H9 (cell line): ENCODE measurements around the gene XPO1. TPM values are rescaled to one million over a fixed set of nuclear protein-coding genes. Genes with fewer than 3 reads are reported as not detected.
A peak's percentile ranks its signal among the peaks of the same experiment; 100 is the strongest.

ENCODE experiments used
- DNase-seq: peaks from one replicate; pipeline ENCODE4 v3.0.0-alpha.2; 2017
- H2AFZ ChIP-seq: one replicate; pipeline ENCODE4 v1.6.1; 2013; ENCODE audit warnings: mild to moderate bottlenecking, low read length, control low read depth, moderate library complexity
- H2AK5ac ChIP-seq: 2 replicates; pipeline ENCODE4 v1.6.1; 2013; ENCODE audit warnings: low read length, control low read depth, mixed read lengths; ENCODE audit not compliant: insufficient read length
- H2BK120ac ChIP-seq: one replicate; pipeline ENCODE4 v1.6.1; 2013; ENCODE audit warnings: low read depth, mild to moderate bottlenecking, low read length, control low read depth, inconsistent platforms; ENCODE audit not compliant: poor library complexity, severe bottlenecking
- H2BK12ac ChIP-seq: 2 replicates; pipeline ENCODE4 v1.6.1; 2013; ENCODE audit warnings: low read length, control low read depth, mixed read lengths, low read depth; ENCODE audit not compliant: insufficient read length
- H2BK15ac ChIP-seq: 2 replicates; pipeline ENCODE4 v1.6.1; 2013; ENCODE audit warnings: low read depth, low read length, control low read depth
- H2BK20ac ChIP-seq: one replicate; pipeline ENCODE4 v1.6.1; 2013; ENCODE audit warnings: low read depth, mild to moderate bottlenecking, low read length, control low read depth, inconsistent platforms; ENCODE audit not compliant: poor library complexity, severe bottlenecking
- H2BK5ac ChIP-seq: 2 replicates; pipeline ENCODE4 v1.6.1; 2013; ENCODE audit warnings: low read length, control low read depth, mixed read lengths; ENCODE audit not compliant: insufficient read length
- H3K14ac ChIP-seq: 2 replicates; pipeline ENCODE4 v1.6.1; 2013; ENCODE audit warnings: low read length, control low read depth; ENCODE audit not compliant: insufficient read depth
- H3K18ac ChIP-seq: 2 replicates; pipeline ENCODE4 v1.6.1; 2013; ENCODE audit warnings: low read depth, mild to moderate bottlenecking, mixed read lengths, low read length, control low read depth; ENCODE audit not compliant: insufficient read length
- H3K23ac ChIP-seq: 2 replicates; pipeline ENCODE4 v1.6.1; 2013; ENCODE audit warnings: low read length, control low read depth, mixed read lengths, low read depth; ENCODE audit not compliant: insufficient read length
- H3K23me2 ChIP-seq: 2 replicates; pipeline ENCODE4 v1.6.1; 2013; ENCODE audit warnings: low read depth, mild to moderate bottlenecking, mixed read lengths, low read length, control low read depth; ENCODE audit not compliant: insufficient read length, poor library complexity, severe bottlenecking
- H3K27ac ChIP-seq: 2 replicates; pipeline ENCODE4 v1.5.1; 2013; ENCODE audit warnings: low read length, control low read depth, mixed read lengths, low read depth; ENCODE audit not compliant: insufficient read length
- H3K27me3 ChIP-seq: 2 replicates; pipeline ENCODE4 v1.6.1; 2013; ENCODE audit warnings: low read length, control low read depth, inconsistent platforms; ENCODE audit not compliant: insufficient read depth
- H3K4ac ChIP-seq: 2 replicates; pipeline ENCODE4 v1.6.1; 2013; ENCODE audit warnings: low read depth, mild to moderate bottlenecking, control low read depth, inconsistent platforms, low read length, moderate library complexity
- H3K4me1 ChIP-seq: 2 replicates; pipeline ENCODE4 v1.6.1; 2013; ENCODE audit warnings: low read length, control low read depth, inconsistent platforms; ENCODE audit not compliant: insufficient read depth
- H3K4me2 ChIP-seq: 2 replicates; pipeline ENCODE4 v1.6.1; 2013; ENCODE audit warnings: low read length, control low read depth, mixed read lengths; ENCODE audit not compliant: insufficient read length, insufficient read depth
- H3K56ac ChIP-seq: 2 replicates; pipeline ENCODE4 v1.6.1; 2013; ENCODE audit warnings: low read depth, mild to moderate bottlenecking, mixed read lengths, low read length, control low read depth; ENCODE audit not compliant: insufficient read length
- H3K79me1 ChIP-seq: 2 replicates; pipeline ENCODE4 v1.6.1; 2013; ENCODE audit warnings: low read depth, mild to moderate bottlenecking, moderate library complexity, low read length, control low read depth, inconsistent platforms; ENCODE audit not compliant: insufficient read depth, poor library complexity, severe bottlenecking
- H3K79me2 ChIP-seq: 2 replicates; pipeline ENCODE4 v1.6.1; 2013; ENCODE audit warnings: low read length, control low read depth, inconsistent platforms; ENCODE audit not compliant: insufficient read depth
- H3K9ac ChIP-seq: 2 replicates; pipeline ENCODE4 v1.6.1; 2013; ENCODE audit warnings: low read length, control low read depth, mixed read lengths; ENCODE audit not compliant: insufficient read length; ENCODE audit errors: extremely low read depth
- H3K9me3 ChIP-seq: one replicate; pipeline ENCODE4 v1.6.1; 2013; ENCODE audit warnings: low read depth, low read length, inconsistent platforms; ENCODE audit not compliant: control insufficient read depth
- H3T11ph ChIP-seq: one replicate; pipeline ENCODE4 v1.6.1; 2013; ENCODE audit warnings: mild to moderate bottlenecking, low read length, control low read depth, inconsistent platforms
- H4K20me1 ChIP-seq: one replicate; pipeline ENCODE4 v1.6.1; 2013; ENCODE audit not compliant: control insufficient read depth, insufficient read length, insufficient read depth
- H4K5ac ChIP-seq: 2 replicates; pipeline ENCODE4 v1.6.1; 2013; ENCODE audit warnings: low read depth, mild to moderate bottlenecking, mixed read lengths, low read length, control low read depth; ENCODE audit not compliant: insufficient read length
- H4K8ac ChIP-seq: replicated peaks from 2 replicates; pipeline ENCODE4 v1.6.1; 2013; ENCODE audit warnings: low read length, control low read depth, mixed read lengths, low read depth; ENCODE audit not compliant: insufficient read length
- H4K91ac ChIP-seq: 2 replicates; pipeline ENCODE4 v1.6.1; 2013; ENCODE audit warnings: low read depth, mild to moderate bottlenecking, moderate library complexity, mixed read lengths, low read length, control low read depth; ENCODE audit not compliant: insufficient read length
- H3K27ac Mint-ChIP-seq, 3 experiments: 2 replicates in 2 of 3; 3 replicates in 1 of 3; pipeline ENCODE4 v1.8.0; 2020 to 2021; ENCODE audit warnings: mixed read lengths in 3 of 3, mild to moderate bottlenecking in 1 of 3, moderate library complexity in 1 of 3
- H3K27me3 Mint-ChIP-seq: 2 replicates; pipeline ENCODE4 v1.8.0; 2021; ENCODE audit warnings: low read depth, mild to moderate bottlenecking, moderate library complexity, mixed read lengths
- H3K36me3 Mint-ChIP-seq, 3 experiments: 2 replicates in 2 of 3; 3 replicates in 1 of 3; pipeline ENCODE4 v1.8.0; 2020 to 2021; ENCODE audit warnings: low read depth in 3 of 3, mixed read lengths in 3 of 3; ENCODE audit not compliant: insufficient read depth in 1 of 3
- H3K4me1 Mint-ChIP-seq, 2 experiments: 2 replicates each; pipeline ENCODE4 v1.8.0; 2020; ENCODE audit warnings: mixed read lengths in 2 of 2
- H3K4me3 Mint-ChIP-seq, 2 experiments: 2 replicates in 1 of 2; 3 replicates in 1 of 2; pipeline ENCODE4 v1.8.0; 2020 to 2021; ENCODE audit warnings: mild to moderate bottlenecking in 2 of 2, mixed read lengths in 2 of 2, moderate library complexity in 1 of 2
- H3K9me3 Mint-ChIP-seq, 2 experiments: 2 replicates in 1 of 2; 3 replicates in 1 of 2; pipeline ENCODE4 v1.8.0; 2020; ENCODE audit warnings: mild to moderate bottlenecking in 2 of 2, mixed read lengths in 2 of 2, moderate library complexity in 1 of 2
- CTCF ChIP-seq: fragments of 200-600 bp; sonication (generic); conservative IDR thresholded peaks from 3 replicates; pipeline ENCODE4 v1.8.0; 2021; ENCODE audit warnings: antibody characterized with exemption, mild to moderate bottlenecking
- WGBS: extraction: QIAGEN DNeasy Blood & Tissue Kit; methylation state at CpG from one replicate; pipeline ENCODE4 v1.1.7; 2013; ENCODE audit warnings: missing lambda C conversion rate, low lambda C conversion rate, mixed read lengths; ENCODE audit not compliant: insufficient read length; ENCODE audit errors: extremely low coverage; 5-methylcytosine and 5-hydroxymethylcytosine counted together
- total RNA-seq: library from RNA; stranded (reverse); gene quantifications from 2 replicates; pipeline ENCODE4 v1.2.1, GENCODE V29; 2021

Gene XPO1
- total RNA-seq, 1 experiment from 2014 or later, result 320 TPM

GRCh38 chr2:61549546-61549945, 11.4 kb upstream of the XPO1 start:
- Histone ChIP-seq H3K79me2 (no peaks in the 10 kb centered on the region), H2AFZ (no peak overlapping the region), H2BK120ac (no peak overlapping the region), H2BK5ac (no peak overlapping the region), H3K79me1 (no peaks in the 10 kb centered on the region), H4K20me1 (no peaks in the 10 kb centered on the region), H3K14ac (no peak overlapping the region), H3K4me2 (no peak overlapping the region), H3K9me3 (no peaks in the 10 kb centered on the region), H3K18ac (no peak overlapping the region), H3K56ac (no peak overlapping the region), H4K5ac (no peak overlapping the region), H4K8ac (no peak overlapping the region), H3K4me1 (peaks cover 6% of the 10 kb centered on the region), H2BK15ac (no peak overlapping the region), H3K4ac (no peak overlapping the region), H3K23ac (no peak overlapping the region), H2AK5ac (no peak overlapping the region), H3T11ph (no peak overlapping the region), H3K23me2 (no peaks in the 10 kb centered on the region), H3K27me3 (no peaks in the 10 kb centered on the region), H2BK20ac (no peak overlapping the region), H4K91ac (no peak overlapping the region), H3K27ac (no peak overlapping the region), H3K9ac (no peak overlapping the region), H2BK12ac (no peak overlapping the region)
- H3K4me1 Mint-ChIP-seq, result peaks cover 22 to 23% of the 10 kb centered on the region in 2 experiments
- no peaks in the 10 kb centered on the region; a peak in 1 of 7 replicates for H3K36me3 Mint-ChIP-seq
- TF ChIP-seq CTCF, result no peak
- no peaks in the 10 kb centered on the region for H3K9me3 Mint-ChIP-seq
- DNase-seq, result no peak
- H3K27ac Mint-ChIP-seq, result peak overlapping the region in 1 of 3 experiments; percentile 27; a peak in 1 of 7 replicates
- H3K4me3 Mint-ChIP-seq, result no peak overlapping the region
- no CpG with 5 or more reads among the region's 2 CpGs for WGBS
- no peaks in the 10 kb centered on the region for H3K27me3 Mint-ChIP-seq
